ENCODE measurements around the gene SNPH.
A peak's percentile ranks its signal among the peaks of the same experiment; 100 is the strongest.

The SNPH gene

DNA sequence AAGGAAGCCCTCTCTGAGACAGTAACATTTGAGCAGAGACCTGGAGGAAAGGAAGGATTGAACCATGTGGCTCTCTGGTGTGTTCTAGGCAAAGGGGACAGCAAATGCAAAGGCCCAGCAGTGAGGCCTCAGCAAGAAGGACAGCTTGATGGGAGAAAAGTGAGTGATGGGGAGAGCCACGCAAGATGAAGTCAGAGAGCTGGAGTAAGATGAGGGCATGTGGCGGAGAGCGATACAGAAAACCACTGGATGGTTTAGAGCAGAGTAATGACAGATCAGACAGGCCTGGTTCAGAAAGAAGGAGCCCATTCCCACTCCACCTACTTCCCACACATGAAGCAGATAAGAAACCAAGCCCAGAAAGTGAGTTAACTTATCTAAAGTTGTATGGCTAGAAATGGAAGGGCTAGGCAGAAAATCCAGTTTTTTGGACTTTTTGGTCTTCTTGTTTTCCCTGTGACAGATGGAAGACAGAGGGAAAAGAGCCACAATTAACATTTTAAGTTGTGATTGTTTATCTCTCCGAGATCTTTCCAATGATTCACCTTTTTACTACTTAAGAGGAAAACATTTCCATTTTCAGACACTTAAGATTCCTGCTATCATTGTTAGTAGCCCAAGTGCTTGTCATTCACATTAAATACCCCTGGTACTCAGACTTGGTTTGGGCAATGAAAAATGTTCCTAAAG, 723 bp upstream of the SNPH start:
- no peak for DNase-seq

DNA sequence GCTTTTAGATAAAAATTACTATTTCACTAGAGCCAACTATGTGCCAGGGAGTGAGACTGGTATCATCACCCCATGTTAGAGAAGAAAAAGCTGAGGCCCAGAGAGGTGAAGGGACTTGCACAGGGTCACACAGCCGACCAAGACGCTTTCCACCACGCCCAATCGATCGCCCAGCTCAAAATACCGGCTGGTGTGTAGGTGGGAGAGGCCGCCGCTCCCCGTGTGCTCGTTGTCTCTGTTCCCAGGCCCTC, 253 bp upstream of the SNPH start:
- DNase-seq = no peak

DNA sequence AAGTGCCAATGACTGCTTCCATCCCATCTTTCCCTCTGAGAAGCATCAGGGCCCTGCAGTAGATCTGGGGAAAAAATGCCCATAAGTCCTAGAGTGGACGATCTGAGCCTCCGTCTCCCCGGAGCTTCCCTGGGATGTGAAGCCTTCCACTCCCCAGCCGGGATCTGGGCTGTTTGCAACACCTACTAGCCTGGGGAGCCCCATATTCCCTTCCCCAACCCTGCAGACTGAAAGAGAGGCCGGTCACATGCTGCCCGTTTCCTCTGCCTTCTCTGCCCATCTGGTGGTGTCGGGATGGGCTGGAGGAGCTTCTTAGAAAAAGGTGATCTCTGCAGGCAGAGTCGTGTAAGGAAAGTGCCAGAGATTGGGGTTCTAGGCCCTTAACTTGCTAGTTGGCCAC, 1.1 kb downstream of the SNPH start:
- DNase-seq = no peak

DNA sequence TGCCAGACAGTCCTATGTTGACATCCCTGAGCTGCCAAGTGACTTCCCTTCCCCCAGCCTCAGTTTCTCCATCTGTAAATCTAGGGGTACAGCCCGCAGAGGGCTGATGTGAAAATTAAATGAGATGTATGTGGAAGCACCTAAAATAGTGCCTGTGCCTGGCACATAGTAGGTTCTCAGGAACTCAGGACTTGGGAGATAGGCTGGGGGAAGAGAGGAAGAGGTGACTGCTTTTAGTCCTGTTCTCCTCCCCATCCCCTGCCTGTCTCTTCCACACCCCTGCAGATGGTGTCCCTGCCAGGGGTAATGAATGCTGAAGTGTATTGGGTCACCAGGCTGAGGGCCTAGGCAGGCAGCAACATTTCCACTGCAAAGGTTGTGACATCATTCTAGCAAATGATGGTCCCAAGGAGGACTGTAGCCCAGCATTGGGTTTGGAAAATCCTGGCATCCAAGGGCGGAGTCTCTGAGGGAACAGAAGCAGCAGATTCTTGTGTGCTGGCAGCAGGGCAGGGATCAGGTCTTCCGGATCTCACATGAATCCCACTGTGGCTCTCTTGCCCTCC, 1.8 kb downstream of the SNPH start:
- DNase-seq = no peak

DNA sequence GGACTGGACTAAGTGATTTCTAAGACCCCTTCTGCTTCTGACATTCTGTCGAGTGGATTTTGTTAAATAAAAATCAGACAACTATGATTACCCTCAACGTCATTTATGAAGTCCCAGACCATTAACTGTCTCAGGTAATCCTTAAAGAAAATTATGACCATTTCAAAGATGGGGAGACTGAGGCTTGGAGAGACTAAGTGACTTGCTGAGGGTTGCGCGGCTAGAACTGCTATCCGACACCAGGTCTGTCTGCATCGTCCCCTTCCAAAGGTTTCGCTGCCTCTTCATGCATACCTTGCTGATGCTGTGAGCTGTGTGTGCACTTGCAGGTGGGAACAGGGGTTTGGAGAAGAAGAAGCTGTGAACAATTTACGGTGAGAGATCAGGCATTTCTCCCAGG, 3.1 kb downstream of the SNPH start:
- no peak for DNase-seq

DNA sequence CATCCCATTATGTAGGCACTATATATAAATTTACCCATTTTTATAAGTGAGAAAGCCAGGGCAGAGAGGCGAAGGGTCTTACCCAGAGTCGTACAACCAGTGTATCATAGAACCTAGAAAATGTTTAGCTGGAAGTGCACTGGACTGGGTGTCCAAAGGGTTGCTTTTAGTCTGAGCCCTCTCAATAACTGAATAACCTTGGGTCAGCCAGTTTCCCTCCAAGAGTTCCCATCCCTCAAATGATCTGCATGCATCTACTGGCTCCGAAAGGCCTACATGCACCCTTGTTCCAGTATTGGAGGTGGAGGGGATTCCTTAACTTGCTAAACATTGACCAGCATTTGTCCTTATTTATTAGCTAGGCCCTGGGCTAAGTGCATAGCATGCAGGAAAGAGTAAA, 3.8 kb downstream of the SNPH start:
- DNase-seq = no peak

DNA sequence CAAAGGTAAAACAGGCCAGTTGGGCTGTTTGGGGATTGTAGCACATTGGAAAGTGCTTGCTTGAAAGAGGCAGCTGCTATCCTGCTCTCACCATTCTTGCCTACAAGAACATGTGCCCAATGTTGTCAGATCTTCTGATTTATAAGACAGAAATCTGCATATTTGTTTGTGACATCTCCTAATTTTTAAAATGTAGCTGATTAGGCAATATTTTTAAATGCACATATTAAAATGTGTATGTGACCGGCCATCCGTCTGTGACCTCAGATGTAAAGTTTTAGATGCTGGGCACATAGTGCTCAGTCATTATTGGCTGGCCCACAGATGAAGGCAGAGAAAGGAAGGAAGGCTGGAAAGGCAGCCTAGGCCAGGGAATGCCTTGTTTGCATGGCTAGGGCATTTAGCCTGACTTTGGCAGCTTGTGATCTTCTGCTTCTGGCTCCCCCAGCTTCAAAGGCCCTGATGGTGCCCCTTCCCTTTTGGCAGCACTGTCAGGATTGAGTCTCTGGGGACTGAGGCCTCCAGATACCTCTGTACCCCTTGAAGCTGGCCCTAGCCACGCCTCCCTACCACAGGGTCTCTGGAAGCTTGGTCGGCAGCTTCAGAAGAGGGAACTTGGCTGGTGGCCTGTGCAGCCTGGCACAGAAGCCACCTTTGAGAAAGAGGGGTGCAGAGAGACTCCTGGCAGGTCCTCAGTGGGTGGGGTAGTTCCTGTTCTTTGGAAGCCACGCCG, 6.4 kb downstream of the SNPH start:
- DNase-seq = no peak

DNA sequence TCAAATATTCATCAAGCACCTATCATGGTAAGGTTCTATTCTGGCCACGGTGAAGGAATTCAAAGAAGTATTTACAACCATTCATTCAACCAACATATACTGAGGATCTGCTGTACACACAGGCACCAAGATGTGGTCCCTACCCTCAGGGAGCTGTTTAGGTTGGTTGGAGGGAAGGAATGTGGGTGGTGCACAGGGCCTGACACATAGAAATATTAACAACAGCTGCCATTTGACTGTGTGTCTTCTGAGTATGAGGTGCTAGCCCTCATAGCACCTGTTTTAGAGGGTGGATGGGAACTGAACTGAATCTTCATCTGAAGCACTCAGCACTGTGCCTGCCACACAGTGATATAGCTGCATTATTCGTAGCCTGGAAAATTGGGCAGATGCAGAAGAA, 7.3 kb downstream of the SNPH start:
- DNase-seq = no peak

DNA sequence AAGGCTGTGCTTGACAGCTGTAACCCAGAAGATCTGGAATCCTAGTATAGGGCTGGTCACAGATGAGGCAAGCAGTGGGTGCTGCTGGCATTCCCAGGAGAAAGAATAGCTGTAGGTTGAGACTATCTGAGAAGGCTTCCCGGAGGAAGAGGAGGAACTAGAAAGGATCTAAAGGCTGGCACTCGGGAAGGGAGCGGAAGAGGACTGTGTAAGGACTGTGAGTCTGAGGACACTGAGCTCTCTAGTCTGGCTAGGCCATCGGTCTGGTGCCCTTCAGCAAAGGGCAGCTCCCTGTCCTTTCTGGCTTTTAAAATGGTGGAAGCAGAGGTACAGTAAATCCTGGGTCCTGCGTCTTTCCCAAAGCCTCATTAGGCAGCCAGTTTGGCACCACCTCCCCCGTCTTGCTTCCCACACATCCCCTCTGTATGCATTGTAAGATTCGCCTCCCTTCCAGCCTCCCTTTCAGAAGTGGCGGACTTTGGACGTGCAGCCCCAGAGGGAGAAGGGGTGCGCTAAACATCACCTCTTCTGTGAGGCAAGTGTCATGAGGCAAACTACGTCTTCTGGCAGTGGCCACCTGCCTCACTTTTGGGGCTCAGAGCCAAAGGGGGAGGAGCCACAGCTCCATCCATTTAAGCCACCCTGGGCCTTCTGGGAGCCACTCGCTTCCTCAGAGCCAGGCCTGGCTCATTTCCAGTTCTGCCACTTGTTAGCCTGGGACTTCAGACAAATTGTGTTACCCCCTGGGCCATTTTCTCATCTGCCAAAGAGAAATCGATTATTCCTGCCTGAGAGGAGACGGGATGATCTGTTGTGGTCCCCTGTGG, 8.6 kb downstream of the SNPH start:
- DNase-seq = peak; percentile 52

DNA sequence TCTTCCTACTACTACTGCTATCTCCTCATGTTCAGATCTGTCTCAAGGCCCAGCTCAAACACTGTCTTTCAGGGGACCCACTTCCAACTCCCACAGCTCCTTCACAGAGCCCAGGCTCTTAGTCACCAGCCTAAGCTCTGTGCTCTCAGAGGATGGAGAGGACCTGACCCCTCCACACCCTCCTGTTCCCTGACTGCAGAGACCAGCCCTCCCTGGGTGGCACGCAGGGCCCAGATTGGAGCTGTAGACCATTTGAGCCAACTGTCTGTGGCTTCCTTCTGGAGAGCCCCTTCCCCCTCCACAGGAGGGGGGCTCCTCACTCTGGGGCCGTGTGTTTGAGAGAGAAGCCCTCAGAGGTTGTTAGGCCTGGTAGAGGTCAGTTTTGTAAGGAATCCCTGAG, 9.8 kb downstream of the SNPH start:
- DNase-seq = no peak

DNA sequence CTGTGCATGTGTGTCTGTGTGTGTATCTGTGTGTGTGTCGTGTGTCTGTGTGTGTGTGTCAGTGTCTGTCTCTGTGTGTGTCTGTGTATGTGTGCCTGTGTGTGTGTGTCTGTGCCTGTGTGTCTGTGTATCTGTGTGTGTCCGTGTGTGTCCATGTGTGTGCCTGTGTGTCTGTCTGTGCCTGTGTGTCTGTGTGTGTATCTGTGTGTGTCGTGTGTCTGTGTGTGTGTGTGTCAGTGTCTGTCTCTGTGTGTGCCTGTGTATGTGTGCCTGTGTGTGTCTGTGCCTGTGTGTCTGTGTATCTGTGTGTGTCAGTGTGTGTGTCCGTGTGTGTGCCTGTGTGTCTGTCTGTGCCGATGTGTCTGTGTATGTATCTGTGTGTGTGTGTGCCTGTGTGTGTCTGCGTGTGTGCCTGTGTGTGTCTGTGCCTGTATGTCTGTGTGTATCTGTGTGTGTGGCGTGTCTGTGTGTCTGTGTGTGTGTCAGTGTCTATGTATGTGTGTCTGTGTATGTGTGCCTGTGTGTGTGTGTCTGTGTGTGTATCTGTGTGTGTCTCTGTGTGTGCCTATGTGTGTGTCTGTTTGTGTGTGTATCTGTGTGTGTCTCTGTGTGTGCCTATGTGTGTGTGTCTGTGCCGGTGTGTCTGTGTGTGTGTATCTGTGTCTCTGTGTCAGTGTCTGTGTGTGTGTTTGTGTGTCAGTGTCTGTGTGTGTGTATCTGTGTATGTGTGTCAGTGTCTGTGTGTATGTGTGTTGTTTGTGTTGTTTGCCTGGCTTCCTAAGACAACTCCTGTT, 11.6 kb downstream of the SNPH start:
- DNase-seq = no peak

DNA sequence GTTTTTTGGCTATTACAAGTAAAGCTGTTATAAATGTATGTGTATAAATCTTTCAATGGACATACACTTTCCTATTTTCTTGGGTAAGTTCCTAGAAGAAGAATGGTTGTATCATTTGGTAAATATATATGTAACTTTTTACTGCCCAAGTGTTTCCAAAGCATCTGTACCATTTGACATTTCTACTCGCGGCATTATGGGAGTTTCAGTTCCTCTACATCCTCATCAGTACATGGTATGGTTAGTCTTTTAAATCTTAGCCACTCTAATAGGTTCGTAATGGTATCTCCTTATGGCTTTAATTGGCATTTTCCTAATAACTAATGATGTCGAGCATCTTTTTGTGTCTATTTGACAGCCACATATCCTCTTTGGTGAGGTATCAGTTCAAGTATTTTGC, 12.9 kb downstream of the SNPH start:
- DNase-seq = no peak

DNA sequence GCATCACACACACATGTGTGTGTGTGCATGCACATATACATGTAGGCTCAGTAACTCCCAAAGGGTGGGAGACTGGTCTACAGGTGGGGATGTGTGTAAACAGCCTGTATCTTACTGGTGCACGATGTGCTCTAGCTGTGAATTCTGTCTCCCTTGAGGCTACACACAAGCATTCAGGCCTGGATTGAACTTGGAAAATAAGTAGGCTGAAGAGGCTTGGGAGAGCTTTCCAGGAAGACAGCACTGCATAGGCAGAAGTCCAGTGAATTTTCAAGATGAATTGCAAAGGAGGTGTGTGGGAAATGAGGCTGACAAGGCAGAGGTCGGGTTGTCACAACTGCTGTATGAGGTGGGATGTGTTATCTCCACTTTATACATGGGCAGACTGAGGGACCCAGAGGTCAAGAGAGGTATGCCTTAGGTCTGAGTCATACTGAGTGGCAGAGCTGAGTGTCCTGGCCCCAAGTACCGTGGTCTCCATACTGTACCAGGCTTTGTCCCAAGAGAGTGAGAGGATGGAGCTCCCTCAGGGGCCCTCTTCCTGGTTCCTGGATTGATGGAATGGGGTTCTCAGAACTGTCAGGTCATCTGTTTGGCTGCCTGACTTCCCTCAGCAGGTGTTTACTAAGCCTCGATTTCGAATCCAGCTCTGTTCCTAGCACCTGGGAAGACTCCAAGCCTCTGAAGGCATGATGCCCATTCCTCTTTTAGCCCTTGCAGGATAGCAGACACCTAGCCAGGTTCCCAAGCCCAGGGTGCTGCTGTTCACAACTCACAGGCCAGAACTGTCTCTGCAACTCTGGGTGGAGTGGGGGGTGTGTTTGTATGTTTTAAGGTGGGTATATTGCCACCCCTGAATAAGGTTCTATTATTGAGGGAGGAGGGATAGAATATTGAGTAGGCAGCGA, 14.4 kb downstream of the SNPH start:
- no peak for DNase-seq

DNA sequence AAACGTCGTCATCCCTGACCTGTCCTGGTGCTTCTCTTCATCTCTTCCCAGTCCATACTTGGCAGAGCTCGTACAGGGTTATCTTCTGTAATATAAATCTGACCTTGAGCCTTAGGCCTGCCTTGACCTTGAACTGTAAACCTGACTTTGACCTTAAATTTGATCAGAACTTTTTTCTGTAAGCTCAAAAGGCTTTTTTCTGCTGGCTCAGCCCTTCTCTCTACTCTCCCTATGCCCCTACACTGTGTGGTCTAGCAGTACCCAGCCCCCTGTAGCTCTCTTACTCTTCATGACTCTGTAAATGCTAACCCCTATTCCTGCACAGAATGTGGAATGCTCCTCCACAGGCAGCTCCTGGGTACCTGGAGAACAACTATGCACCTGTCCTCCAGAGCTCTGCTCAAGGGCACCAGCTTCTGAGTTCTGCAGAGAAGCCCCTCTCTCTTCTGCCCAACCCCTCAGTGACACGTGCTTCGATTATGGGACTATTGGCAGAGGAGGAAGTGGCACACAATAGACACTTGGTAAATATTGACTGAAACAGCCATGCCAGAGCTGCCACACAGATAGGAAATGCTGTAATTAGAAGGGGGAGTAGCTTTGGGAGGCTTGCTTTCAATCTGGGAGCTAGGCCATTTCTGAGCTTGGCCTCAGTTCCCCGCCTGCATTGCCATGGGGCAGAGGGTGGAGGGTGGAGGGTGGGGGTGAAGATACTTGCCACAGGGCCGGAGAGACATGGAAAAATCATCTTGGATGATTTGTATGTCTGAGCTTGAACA, 15.4 kb downstream of the SNPH start:
- peak; percentile 27 for DNase-seq

DNA sequence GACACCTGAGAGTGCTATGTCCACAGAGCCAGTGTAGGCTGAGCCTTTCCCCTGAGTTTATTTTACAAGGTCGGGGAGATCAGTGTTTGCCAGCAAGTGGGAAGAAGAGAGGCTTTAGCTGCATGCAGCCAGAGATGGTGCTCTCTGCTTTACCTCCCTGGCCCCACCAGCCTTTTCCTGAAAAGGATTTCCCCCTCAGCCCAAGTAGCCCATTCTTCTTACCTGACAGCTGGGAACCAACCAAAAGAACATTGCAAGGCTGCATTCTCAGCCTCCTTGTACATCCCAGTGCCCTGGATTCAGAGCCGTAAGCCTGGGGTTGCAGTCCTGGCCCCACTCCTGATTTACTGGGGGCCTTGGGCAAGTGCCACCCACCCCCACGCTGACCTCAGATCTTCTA, 16.9 kb downstream of the SNPH start:
- DNase-seq = no peak

DNA sequence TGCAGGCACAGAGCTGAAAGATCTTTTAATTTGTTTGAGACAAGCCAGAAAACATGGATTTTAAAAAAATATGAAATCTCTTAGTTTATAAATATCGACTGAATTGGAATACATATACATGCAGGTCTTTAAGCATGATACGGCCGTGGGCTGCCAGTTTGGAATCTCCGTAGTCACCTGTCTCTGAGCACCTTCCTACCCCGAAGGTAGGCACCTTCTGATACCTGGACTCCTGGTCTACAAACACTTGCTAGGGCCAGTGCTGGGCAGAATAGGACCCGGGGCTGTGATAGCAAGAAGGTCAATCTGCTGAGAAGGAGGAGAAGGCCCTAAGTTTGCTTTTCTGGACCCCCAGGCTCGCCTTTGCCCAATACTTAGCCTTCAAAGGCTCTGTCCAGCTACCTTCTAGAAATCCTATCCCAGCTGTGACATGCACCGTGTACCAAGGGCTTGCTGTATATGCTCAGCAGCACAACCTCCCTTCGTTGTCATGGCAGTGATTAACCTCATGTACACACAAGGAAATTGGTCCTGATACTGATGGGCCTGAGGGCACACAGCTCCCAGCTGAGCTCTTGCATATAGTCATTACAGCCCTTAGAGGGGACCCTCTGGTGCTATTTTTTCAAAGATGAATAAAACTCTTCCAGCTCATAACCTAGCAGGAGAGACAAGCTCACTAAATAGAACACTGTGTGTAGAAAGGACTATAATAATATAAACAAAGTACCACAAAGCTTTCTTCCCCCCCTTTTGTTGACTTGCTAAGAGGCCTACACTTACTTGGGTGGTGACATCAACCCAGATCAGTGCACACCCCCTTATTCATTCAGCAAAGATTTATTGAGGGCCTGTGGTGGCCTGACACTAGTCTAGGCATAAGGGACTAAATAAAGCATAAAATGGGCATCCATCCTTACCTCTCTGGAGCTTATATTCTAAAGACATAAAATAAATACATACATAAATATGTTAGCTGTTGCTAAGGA, 17.7 kb downstream of the SNPH start:
- DNase-seq = no peak

DNA sequence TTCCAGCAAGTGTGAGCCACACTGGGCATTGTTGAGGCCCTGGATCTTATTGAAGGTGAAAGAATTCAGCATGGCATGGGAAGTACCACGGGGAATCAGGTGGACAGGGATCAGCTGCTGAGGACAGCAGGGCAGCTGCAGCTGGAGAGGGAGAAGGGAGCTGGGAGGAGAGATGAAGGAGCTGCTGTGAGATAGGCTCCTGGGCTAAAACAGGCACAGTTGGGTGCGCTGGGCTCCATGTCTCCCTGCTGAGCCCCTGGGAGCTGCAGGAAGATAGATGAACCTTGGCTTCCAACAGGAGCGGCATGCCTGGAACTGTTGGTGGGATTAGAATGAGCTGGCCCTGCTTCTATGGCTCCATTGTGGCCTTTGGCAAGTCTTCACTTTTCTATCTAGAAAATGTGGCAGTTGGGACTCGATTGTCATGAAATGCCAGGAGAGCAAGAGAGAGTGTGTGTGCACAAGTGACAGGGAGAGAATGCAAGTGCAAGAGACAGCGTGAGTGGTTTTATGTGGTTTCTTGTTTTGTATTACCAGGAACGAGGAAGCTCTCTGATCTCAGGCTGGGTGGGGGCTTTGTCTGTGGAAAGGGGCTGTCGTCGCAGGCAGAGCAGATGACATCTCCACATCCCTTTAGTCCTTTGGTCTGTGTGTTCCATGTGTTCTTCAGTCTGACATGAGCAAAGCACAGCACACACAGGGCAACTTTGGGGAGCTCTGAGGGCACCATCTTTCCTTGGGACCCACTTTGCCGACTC, 20.4 kb downstream of the SNPH start:
- no peak for DNase-seq

DNA sequence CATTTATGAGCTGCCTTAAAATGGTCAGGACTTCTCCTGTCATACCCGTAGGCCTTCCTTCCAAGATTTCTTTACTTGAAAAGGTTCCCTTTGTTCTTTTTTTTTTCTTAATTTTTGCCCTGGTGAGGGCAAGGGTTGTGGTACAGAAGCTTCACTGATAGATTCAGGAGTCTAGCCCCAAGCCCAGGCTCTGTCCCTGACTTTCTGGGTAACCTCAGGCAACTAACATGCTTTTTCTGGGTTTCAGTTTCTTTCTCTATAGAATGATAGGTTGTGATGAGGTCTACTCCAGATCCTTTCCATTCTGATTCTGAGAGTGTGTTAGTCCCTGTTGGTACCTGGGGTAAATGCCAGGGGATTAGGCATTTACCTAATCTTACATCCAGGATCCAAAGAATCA, 21.2 kb downstream of the SNPH start:
- DNase-seq = no peak
